HepG2 (cell line): Measurements from ENCODE around the gene SMIM10L1. TPM values are rescaled to one million over a fixed set of nuclear protein-coding genes. Genes with fewer than 3 reads are reported as not detected.
A peak's percentile ranks its signal among the peaks of the same experiment; 100 is the strongest.

ENCODE experiments used
- CENPX ChIP-seq: sonication (generic); formaldehyde crosslinking; IDR thresholded peaks from 2 replicates; pipeline ENCODE4 v1.9.0; 2021; ENCODE audit warnings: mild to moderate bottlenecking, missing genetic modification reagents, moderate library complexity
- HOXA3 ChIP-seq: sonication (generic); formaldehyde crosslinking; IDR thresholded peaks from 2 replicates; pipeline ENCODE4 v1.5.0; 2020; ENCODE audit warnings: missing genetic modification reagents
- NFE2L1 ChIP-seq: sonication (generic); formaldehyde crosslinking; IDR thresholded peaks from 2 replicates; pipeline ENCODE4 v1.4.0; 2020; ENCODE audit warnings: missing genetic modification reagents, mild to moderate bottlenecking, borderline replicate concordance
- PHF8 ChIP-seq: sonication (generic); formaldehyde crosslinking; IDR thresholded peaks from 2 replicates; pipeline ENCODE4 v1.5.0; 2020; ENCODE audit warnings: missing genetic modification reagents
- PPARG ChIP-seq: conservative IDR thresholded peaks from 2 replicates; pipeline ENCODE4 v1.6.1; 2016; ENCODE audit warnings: missing biosample characterization, missing genetic modification reagents
- SP4 ChIP-seq: sonication (generic); formaldehyde crosslinking; IDR thresholded peaks from 2 replicates; pipeline ENCODE4 v1.8.1; 2023; ENCODE audit warnings: mild to moderate bottlenecking, missing genetic modification reagents
- ZNF160 ChIP-seq: sonication (generic); formaldehyde crosslinking; IDR thresholded peaks from 2 replicates; pipeline ENCODE4 v1.8.0; 2022; ENCODE audit warnings: mild to moderate bottlenecking, inconsistent platforms, missing genetic modification reagents
- ZNF790 ChIP-seq: sonication (generic); formaldehyde crosslinking; IDR thresholded peaks from 2 replicates; pipeline ENCODE4 v1.8.0; 2022; ENCODE audit warnings: missing genetic modification reagents, mild to moderate bottlenecking, borderline replicate concordance
- ZNF879 ChIP-seq: sonication (generic); formaldehyde crosslinking; IDR thresholded peaks from 2 replicates; pipeline ENCODE4 v1.8.1; 2023; ENCODE audit warnings: missing genetic modification reagents
- polyA plus RNA-seq, 8 experiments: library from polyadenylated mRNA; depleted of rRNA in 3 of 8; stranded (reverse) in 7 of 8; unstranded in 1 of 8; fragments of >200 nt; fragmentation: Illumina TruSeq in 4 of 8; extraction: Trizol in 4 of 8; gene quantifications; 2 replicates each; pipeline versions ENCODE4 v1.2.1 to v1.2.3, GENCODE V29; 2011 to 2016; ENCODE audit warnings: low read depth in 4 of 8, missing spikeins in 1 of 8, mixed read lengths in 1 of 8; ENCODE audit not compliant: insufficient read depth in 1 of 8
- total RNA-seq, 5 experiments: library from RNA; depleted of rRNA; stranded (reverse); fragments of >200 nt; fragmentation: Illumina TruSeq; extraction: Trizol; gene quantifications; 2 replicates each; pipeline ENCODE4 v1.2.3, GENCODE V29; 2016; ENCODE audit warnings: low read depth in 1 of 5
- TF ChIP-seq, protein P1 (sequence below): sonication (generic); formaldehyde crosslinking; IDR thresholded peaks from 2 replicates; pipeline ENCODE4 v1.8.0; 2022; ENCODE audit warnings: missing genetic modification reagents, mild to moderate bottlenecking, borderline replicate concordance
- TF ChIP-seq, protein P2 (sequence below): sonication (generic); formaldehyde crosslinking; IDR thresholded peaks from 2 replicates; pipeline ENCODE4 v1.5.1; 2020; ENCODE audit warnings: mild to moderate bottlenecking, missing genetic modification reagents
- TF ChIP-seq, protein P3 (sequence below): sonication (generic); formaldehyde crosslinking; IDR thresholded peaks from 2 replicates; pipeline ENCODE4; 2020; ENCODE audit warnings: missing genetic modification reagents, mild to moderate bottlenecking, borderline replicate concordance
- TF ChIP-seq, protein P4 (sequence below): sonication (generic); formaldehyde crosslinking; IDR thresholded peaks from 2 replicates; pipeline ENCODE4 v1.8.1; 2023; ENCODE audit warnings: mild to moderate bottlenecking, missing genetic modification reagents
- TF ChIP-seq, protein P5 (sequence below): sonication (generic); formaldehyde crosslinking; IDR thresholded peaks from 2 replicates; pipeline ENCODE4 v1.4.0; 2020; ENCODE audit warnings: mild to moderate bottlenecking, low read depth, missing genetic modification reagents
- TF ChIP-seq, protein P6 (sequence below): sonication (generic); formaldehyde crosslinking; IDR thresholded peaks from 2 replicates; pipeline ENCODE4 v1.5.0; 2020; ENCODE audit warnings: mild to moderate bottlenecking, missing genetic modification reagents, borderline replicate concordance

SMIM10L1 gene
- total and polyA plus RNA-seq, 2 of the 13 experiments (the other 11 are each of a cell fraction or from before 2014, with no cell fraction given): 3.7 to 11.8 TPM

DNA sequence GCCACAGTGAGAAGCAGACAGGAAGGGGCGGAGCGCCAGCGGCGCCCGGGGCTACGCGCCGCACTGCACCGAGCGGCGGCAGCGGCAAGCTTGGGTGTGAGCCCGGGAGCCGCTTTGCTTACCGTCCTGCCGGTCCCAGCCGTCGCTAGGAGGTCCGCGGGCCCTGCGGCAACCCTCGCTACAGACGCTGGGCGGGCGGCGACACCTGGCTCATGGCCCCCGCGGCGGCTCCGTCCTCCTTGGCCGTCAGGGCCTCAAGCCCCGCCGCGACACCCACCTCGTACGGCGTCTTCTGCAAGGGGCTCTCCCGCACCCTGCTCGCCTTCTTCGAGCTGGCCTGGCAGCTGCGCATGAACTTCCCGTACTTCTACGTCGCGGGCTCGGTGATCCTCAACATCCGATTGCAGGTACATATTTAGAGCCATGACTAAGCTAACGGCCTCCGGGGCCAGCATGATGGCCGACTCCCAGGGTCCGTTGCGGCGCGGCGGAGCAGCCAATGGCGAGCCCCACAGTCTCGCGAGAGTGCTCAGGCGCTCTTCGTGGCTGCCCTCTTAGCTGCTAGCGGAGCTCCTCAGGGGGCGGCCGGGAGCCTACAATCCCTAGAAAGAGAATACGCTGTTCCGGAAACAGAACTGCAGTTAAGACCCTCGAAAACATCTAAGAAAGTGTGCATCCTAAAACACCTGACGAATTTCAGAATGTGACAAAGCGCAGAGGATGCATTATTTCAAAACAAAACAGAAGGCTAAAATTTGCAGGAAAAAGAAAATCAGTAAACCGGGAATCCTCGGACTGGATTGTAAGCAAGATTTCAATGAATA is at the start of gene SMIM10L1 (continued):
- TF ChIP-seq, protein P1, sequence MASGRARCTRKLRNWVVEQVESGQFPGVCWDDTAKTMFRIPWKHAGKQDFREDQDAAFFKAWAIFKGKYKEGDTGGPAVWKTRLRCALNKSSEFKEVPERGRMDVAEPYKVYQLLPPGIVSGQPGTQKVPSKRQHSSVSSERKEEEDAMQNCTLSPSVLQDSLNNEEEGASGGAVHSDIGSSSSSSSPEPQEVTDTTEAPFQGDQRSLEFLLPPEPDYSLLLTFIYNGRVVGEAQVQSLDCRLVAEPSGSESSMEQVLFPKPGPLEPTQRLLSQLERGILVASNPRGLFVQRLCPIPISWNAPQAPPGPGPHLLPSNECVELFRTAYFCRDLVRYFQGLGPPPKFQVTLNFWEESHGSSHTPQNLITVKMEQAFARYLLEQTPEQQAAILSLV (CRISPR knock-in tag): peak; percentile 90; the same call in 1 of the 2 replicates
- TF ChIP-seq, protein P2, sequence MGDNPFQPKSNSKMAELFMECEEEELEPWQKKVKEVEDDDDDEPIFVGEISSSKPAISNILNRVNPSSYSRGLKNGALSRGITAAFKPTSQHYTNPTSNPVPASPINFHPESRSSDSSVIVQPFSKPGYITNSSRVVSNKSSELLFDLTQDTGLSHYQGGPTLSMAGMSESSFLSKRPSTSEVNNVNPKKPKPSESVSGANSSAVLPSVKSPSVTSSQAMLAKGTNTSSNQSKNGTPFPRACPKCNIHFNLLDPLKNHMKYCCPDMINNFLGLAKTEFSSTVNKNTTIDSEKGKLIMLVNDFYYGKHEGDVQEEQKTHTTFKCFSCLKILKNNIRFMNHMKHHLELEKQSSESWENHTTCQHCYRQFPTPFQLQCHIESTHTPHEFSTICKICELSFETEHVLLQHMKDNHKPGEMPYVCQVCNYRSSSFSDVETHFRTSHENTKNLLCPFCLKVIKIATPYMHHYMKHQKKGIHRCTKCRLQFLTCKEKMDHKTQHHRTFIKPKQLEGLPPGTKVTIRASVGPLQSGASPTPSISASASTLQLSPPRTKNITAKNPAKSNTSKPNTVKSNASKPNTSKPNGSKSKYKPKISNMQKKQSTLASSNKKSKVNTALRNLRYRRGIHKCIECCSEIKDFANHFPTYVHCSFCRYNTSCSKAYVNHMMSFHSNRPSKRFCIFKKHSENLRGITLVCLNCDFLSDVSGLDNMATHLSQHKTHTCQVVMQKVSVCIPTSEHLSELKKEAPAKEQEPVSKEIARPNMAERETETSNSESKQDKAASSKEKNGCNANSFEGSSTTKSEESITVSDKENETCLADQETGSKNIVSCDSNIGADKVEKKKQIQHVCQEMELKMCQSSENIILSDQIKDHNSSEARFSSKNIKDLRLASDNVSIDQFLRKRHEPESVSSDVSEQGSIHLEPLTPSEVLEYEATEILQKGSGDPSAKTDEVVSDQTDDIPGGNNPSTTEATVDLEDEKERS (CRISPR knock-in tag): no peak
- TF ChIP-seq HOXA3: peak; percentile 91
- TF ChIP-seq, protein P3, sequence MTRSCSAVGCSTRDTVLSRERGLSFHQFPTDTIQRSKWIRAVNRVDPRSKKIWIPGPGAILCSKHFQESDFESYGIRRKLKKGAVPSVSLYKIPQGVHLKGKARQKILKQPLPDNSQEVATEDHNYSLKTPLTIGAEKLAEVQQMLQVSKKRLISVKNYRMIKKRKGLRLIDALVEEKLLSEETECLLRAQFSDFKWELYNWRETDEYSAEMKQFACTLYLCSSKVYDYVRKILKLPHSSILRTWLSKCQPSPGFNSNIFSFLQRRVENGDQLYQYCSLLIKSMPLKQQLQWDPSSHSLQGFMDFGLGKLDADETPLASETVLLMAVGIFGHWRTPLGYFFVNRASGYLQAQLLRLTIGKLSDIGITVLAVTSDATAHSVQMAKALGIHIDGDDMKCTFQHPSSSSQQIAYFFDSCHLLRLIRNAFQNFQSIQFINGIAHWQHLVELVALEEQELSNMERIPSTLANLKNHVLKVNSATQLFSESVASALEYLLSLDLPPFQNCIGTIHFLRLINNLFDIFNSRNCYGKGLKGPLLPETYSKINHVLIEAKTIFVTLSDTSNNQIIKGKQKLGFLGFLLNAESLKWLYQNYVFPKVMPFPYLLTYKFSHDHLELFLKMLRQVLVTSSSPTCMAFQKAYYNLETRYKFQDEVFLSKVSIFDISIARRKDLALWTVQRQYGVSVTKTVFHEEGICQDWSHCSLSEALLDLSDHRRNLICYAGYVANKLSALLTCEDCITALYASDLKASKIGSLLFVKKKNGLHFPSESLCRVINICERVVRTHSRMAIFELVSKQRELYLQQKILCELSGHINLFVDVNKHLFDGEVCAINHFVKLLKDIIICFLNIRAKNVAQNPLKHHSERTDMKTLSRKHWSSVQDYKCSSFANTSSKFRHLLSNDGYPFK (CRISPR knock-in tag): peak; percentile 90
- peak; percentile 79; the same call in 1 of the 2 replicates for TF ChIP-seq ZNF879 (CRISPR knock-in tag)
- peak; percentile 71; the same call in 1 of the 2 replicates for TF ChIP-seq SP4 (CRISPR knock-in tag)
- TF ChIP-seq PPARG (CRISPR knock-in tag): no peak; the same call in 1 of the 2 replicates
- TF ChIP-seq, protein P4, sequence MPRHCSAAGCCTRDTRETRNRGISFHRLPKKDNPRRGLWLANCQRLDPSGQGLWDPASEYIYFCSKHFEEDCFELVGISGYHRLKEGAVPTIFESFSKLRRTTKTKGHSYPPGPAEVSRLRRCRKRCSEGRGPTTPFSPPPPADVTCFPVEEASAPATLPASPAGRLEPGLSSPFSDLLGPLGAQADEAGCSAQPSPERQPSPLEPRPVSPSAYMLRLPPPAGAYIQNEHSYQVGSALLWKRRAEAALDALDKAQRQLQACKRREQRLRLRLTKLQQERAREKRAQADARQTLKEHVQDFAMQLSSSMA (CRISPR knock-in tag): peak; percentile 92
- TF ChIP-seq PHF8: peak; percentile 99
- TF ChIP-seq, protein P5, sequence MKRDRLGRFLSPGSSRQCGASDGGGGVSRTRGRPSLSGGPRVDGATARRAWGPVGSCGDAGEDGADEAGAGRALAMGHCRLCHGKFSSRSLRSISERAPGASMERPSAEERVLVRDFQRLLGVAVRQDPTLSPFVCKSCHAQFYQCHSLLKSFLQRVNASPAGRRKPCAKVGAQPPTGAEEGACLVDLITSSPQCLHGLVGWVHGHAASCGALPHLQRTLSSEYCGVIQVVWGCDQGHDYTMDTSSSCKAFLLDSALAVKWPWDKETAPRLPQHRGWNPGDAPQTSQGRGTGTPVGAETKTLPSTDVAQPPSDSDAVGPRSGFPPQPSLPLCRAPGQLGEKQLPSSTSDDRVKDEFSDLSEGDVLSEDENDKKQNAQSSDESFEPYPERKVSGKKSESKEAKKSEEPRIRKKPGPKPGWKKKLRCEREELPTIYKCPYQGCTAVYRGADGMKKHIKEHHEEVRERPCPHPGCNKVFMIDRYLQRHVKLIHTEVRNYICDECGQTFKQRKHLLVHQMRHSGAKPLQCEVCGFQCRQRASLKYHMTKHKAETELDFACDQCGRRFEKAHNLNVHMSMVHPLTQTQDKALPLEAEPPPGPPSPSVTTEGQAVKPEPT: 0 out of 2 replicates have a peak, but pooled peaks have one; percentile 86
- TF ChIP-seq NFE2L1 (CRISPR knock-in tag): peak; percentile 100; the same call in 1 of the 2 replicates
- TF ChIP-seq ZNF790: peak; percentile 88; the same call in 1 of the 2 replicates
- TF ChIP-seq CENPX (CRISPR knock-in tag): no peak
- TF ChIP-seq ZNF160: no peak
- TF ChIP-seq, protein P6, sequence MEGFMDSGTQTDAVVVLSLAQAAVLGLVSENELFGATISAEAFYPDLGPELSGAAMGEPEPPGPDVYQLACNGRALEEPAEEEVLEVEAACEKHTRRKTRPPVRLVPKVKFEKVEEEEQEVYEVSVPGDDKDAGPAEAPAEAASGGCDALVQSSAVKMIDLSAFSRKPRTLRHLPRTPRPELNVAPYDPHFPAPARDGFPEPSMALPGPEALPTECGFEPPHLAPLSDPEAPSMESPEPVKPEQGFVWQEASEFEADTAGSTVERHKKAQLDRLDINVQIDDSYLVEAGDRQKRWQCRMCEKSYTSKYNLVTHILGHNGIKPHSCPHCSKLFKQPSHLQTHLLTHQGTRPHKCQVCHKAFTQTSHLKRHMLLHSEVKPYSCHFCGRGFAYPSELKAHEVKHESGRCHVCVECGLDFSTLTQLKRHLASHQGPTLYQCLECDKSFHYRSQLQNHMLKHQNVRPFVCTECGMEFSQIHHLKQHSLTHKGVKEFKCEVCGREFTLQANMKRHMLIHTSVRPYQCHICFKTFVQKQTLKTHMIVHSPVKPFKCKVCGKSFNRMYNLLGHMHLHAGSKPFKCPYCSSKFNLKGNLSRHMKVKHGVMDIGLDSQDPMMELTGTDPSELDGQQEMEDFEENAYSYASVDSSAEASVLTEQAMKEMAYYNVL: peak; percentile 26; the same call in 1 of the 2 replicates
